ENCODE data around the gene IGDCC3.

- no peak for TF ChIP-seq CTCF (IDR thresholded peaks at IDR 0.05; ENCODE audit: low read length)
- TF ChIP-seq EZH2 (IDR thresholded peaks at IDR 0.05; ENCODE audit: borderline replicate concordance, low read length), result no peak
Measured at GRCh38 chr15:65369651-65370050, 8.2 kb downstream of the IGDCC3 start.
